H1 (cell line): Measurements from ENCODE around the gene ADGRG7. TPM values are rescaled to one million over a fixed set of nuclear protein-coding genes. Genes with fewer than 3 reads are reported as not detected.

Experiments used
- CTCF ChIA-PET: fragments of 300-600 bp; sonication (Branson Sonifier 250); formaldehyde crosslinking; loops from one replicate; lab custom pipeline; 2021; ENCODE audit not compliant: partially characterized antibody; lab: Charles Lee
- POLR2A ChIA-PET: fragments of 300-600 bp; sonication (Branson Sonifier 250); formaldehyde crosslinking; loops from one replicate; lab custom pipeline; 2021; ENCODE audit warnings: inconsistent platforms; ENCODE audit not compliant: partially characterized antibody; lab: Charles Lee
- DNase-seq, 2 experiments: peaks; one replicate each; pipeline versions ENCODE4 v3.0.0 to v3.0.0-alpha.2; 2010 to 2022; ENCODE audit warnings: low spot score in 2 of 2, low read depth in 1 of 2, mixed read lengths in 1 of 2
- FAIRE-seq: peaks from 2 replicates; lab custom pipeline; 2011; peaks lifted over from hg19 to GRCh38; lab: Jason Lieb, UNC
- H2AFZ ChIP-seq: 2 replicates; pipeline ENCODE4 v1.8.1; 2012; ENCODE audit warnings: low read length, inconsistent platforms
- H2AK5ac ChIP-seq: 2 replicates; pipeline ENCODE4 v1.6.1; 2013; ENCODE audit warnings: low read depth, low read length
- H2BK120ac ChIP-seq: replicated peaks from 2 replicates; pipeline ENCODE3; 2013; ENCODE audit warnings: low read depth, low read length, inconsistent platforms
- H2BK12ac ChIP-seq: 2 replicates; pipeline ENCODE4 v1.6.1; 2013; ENCODE audit warnings: low read depth, low read length
- H2BK15ac ChIP-seq: 2 replicates; pipeline ENCODE4 v1.6.1; 2013; ENCODE audit warnings: low read length
- H2BK20ac ChIP-seq: 2 replicates; pipeline ENCODE4 v1.6.1; 2013; ENCODE audit warnings: low read length
- H2BK5ac ChIP-seq: 2 replicates; pipeline ENCODE4 v1.6.1; 2013; ENCODE audit warnings: low read depth, low read length
- H3K14ac ChIP-seq: 2 replicates; pipeline ENCODE4 v1.6.1; 2013; ENCODE audit warnings: inconsistent platforms; ENCODE audit not compliant: insufficient read length
- H3K18ac ChIP-seq: 2 replicates; pipeline ENCODE4 v1.6.1; 2013; ENCODE audit warnings: low read length; ENCODE audit errors: extremely low read depth
- H3K23ac ChIP-seq: 2 replicates; pipeline ENCODE4 v1.6.1; 2013; ENCODE audit warnings: inconsistent platforms; ENCODE audit not compliant: insufficient read length
- H3K23me2 ChIP-seq: 2 replicates; pipeline ENCODE4 v1.6.1; 2013; ENCODE audit warnings: low read depth, low read length
- H3K27ac ChIP-seq: 2 replicates; pipeline ENCODE4 v1.6.1; 2011; ENCODE audit warnings: low read depth, low read length, inconsistent platforms
- H3K27me3 ChIP-seq, 4 experiments: replicated peaks in 1 of 4; 1 replicate in 1 of 4; 2 replicates in 3 of 4; pipeline versions ENCODE4 v1.6.1 to v1.8.1; 2011 to 2013; ENCODE audit warnings: low read length in 3 of 4, mild to moderate bottlenecking in 3 of 4, inconsistent platforms in 2 of 4, mixed read lengths in 2 of 4, moderate library complexity in 1 of 4; ENCODE audit not compliant: control insufficient read depth in 3 of 4, insufficient read depth in 3 of 4; ENCODE audit errors: extremely low read depth in 1 of 4
- H3K36me3 ChIP-seq, 4 experiments: 2 replicates each; pipeline versions ENCODE4 v1.6.1 to v1.8.1; 2011 to 2013; ENCODE audit warnings: mild to moderate bottlenecking in 4 of 4, low read length in 3 of 4, moderate library complexity in 2 of 4, control low read depth in 1 of 4, inconsistent platforms in 1 of 4; ENCODE audit not compliant: insufficient read depth in 4 of 4, control insufficient read depth in 2 of 4
- H3K4ac ChIP-seq: replicated peaks from 2 replicates; pipeline ENCODE3; 2013; ENCODE audit warnings: low read length, low read depth, mixed read lengths, inconsistent platforms; ENCODE audit not compliant: insufficient read length
- H3K4me1 ChIP-seq, 4 experiments: replicated peaks in 1 of 4; 1 replicate in 1 of 4; 2 replicates in 3 of 4; pipeline versions ENCODE4 v1.6.1 to v1.8.1; 2011 to 2013; ENCODE audit warnings: low read length in 3 of 4, inconsistent platforms in 2 of 4, mixed read lengths in 1 of 4; ENCODE audit not compliant: insufficient read depth in 4 of 4, control insufficient read depth in 3 of 4
- H3K4me2 ChIP-seq, 2 experiments: 2 replicates each; pipeline versions ENCODE4 v1.6.1 to v1.8.1; 2011 to 2013; ENCODE audit warnings: low read depth in 2 of 2, low read length in 2 of 2, control low read depth in 1 of 2, inconsistent platforms in 1 of 2, mild to moderate bottlenecking in 1 of 2; ENCODE audit not compliant: insufficient read depth in 1 of 2
- H3K4me3 ChIP-seq, 4 experiments: fragments of 200-600, 300-600 bp in 1 of 4; sonication (generic), shearing (Covaris generic), sonication (Bioruptor Twin) in 1 of 4; 2 replicates each; pipeline versions ENCODE4 v1.5.1 to v1.8.1; 2011 to 2016; ENCODE audit warnings: low read length in 4 of 4, low read depth in 3 of 4, control low read depth in 2 of 4, inconsistent platforms in 2 of 4, mild to moderate bottlenecking in 2 of 4, mixed read lengths in 1 of 4, moderate library complexity in 1 of 4; ENCODE audit not compliant: insufficient read depth in 2 of 4; ENCODE audit errors: extremely low read depth in 1 of 4
- H3K56ac ChIP-seq: replicated peaks from 2 replicates; pipeline ENCODE3; 2013; ENCODE audit warnings: low read depth, mild to moderate bottlenecking, mixed read lengths, low read length, inconsistent platforms; ENCODE audit not compliant: insufficient read length
- H3K79me1 ChIP-seq: 2 replicates; pipeline ENCODE4 v1.6.1; 2013; ENCODE audit warnings: low read depth, low read length, control low read depth
- H3K79me2 ChIP-seq, 2 experiments: 2 replicates each; pipeline versions ENCODE4 v1.6.1 to v1.8.1; 2012 to 2013; ENCODE audit warnings: low read length in 2 of 2, mild to moderate bottlenecking in 2 of 2, inconsistent platforms in 1 of 2; ENCODE audit not compliant: insufficient read depth in 2 of 2, control insufficient read depth in 1 of 2
- H3K9ac ChIP-seq, 4 experiments: replicated peaks in 1 of 4; 1 replicate in 1 of 4; 2 replicates in 3 of 4; pipeline versions ENCODE4 v1.6.1 to v1.8.1; 2011 to 2013; ENCODE audit warnings: low read depth in 3 of 4, low read length in 3 of 4, control low read depth in 2 of 4, mild to moderate bottlenecking in 2 of 4, moderate library complexity in 2 of 4, inconsistent platforms in 1 of 4; ENCODE audit errors: extremely low read depth in 1 of 4
- H3K9me3 ChIP-seq, 2 experiments: 2 replicates each; pipeline versions ENCODE4 v1.6.1 to v1.8.1; 2012 to 2013; ENCODE audit warnings: mild to moderate bottlenecking in 2 of 2, moderate library complexity in 2 of 2, control low read depth in 1 of 2, inconsistent platforms in 1 of 2, low read depth in 1 of 2, low read length in 1 of 2, mixed read lengths in 1 of 2; ENCODE audit not compliant: insufficient read depth in 2 of 2
- H4K20me1 ChIP-seq, 2 experiments: replicated peaks in 1 of 2; 2 replicates each; pipeline versions ENCODE3 to v1.8.1; 2011 to 2013; ENCODE audit warnings: inconsistent platforms in 2 of 2, low read length in 2 of 2, mild to moderate bottlenecking in 1 of 2; ENCODE audit not compliant: insufficient read depth in 2 of 2, control insufficient read depth in 1 of 2
- H4K5ac ChIP-seq: 2 replicates; pipeline ENCODE4 v1.6.1; 2013; ENCODE audit warnings: low read length, low read depth, mixed read lengths, inconsistent platforms; ENCODE audit not compliant: insufficient read length
- H4K8ac ChIP-seq: 2 replicates; pipeline ENCODE4 v1.8.0; 2013; ENCODE audit warnings: mild to moderate bottlenecking, moderate library complexity, low read length, inconsistent platforms; ENCODE audit not compliant: insufficient read depth; ENCODE audit errors: extremely low read depth
- H4K91ac ChIP-seq: replicated peaks from 2 replicates; pipeline ENCODE3; 2013; ENCODE audit warnings: low read length, mixed read lengths, inconsistent platforms; ENCODE audit not compliant: insufficient read length
- RAD21 ChIP-seq, 2 experiments: IDR thresholded peaks in 1 of 2; conservative IDR thresholded peaks in 1 of 2; 2 replicates each; pipeline ENCODE4 v1.6.1; 2011; ENCODE audit warnings: low read depth in 2 of 2, low read length in 2 of 2, improper control_type of control experiment in 1 of 2, inconsistent platforms in 1 of 2, mild to moderate bottlenecking in 1 of 2, moderate library complexity in 1 of 2
- WGBS, 2 experiments: shearing (Covaris generic) in 1 of 2; methylation state at CpG; one replicate each; pipeline versions ENCODE4 v1.1.6 to v1.1.7; 2013 to 2015; ENCODE audit warnings: low lambda C conversion rate in 2 of 2, mixed read lengths in 2 of 2, inconsistent platforms in 1 of 2, low coverage in 1 of 2, missing lambda C conversion rate in 1 of 2; ENCODE audit not compliant: insufficient replicate concordance in 2 of 2, insufficient coverage in 1 of 2, insufficient read length in 1 of 2; ENCODE audit errors: extremely low coverage in 1 of 2, missing lambda C conversion rate in 1 of 2; 5-methylcytosine and 5-hydroxymethylcytosine counted together
- polyA plus RNA-seq, 7 experiments: library from polyadenylated mRNA; depleted of rRNA in 3 of 7; stranded (reverse) in 5 of 7; unstranded in 2 of 7; fragments of >200 nt in 5 of 7; fragments of 200-250 nt in 2 of 7; gene quantifications; 1 replicate in 5 of 7; 2 replicates in 1 of 7; 4 replicates in 1 of 7; pipeline versions ENCODE4 v1.2.1 to v1.2.3, GENCODE V29; 2011 to 2013; ENCODE audit warnings: missing spikeins in 2 of 7, mixed read lengths in 2 of 7
- total RNA-seq: library from RNA; stranded (reverse); fragmentation: NEBNext Ultra II Directional; extraction: Animal tissue kit (Norgen Biotek cat#: 25700); gene quantifications from 2 replicates; pipeline ENCODE4 v1.2.1, GENCODE V29; 2021

ADGRG7 gene
- total and polyA plus RNA-seq, 2 of the 8 experiments (the other 6 are each of a cell fraction or from before 2014, with no cell fraction given), result not detected

- no peaks in the 10 kb centered on the region for H3K36me3 ChIP-seq
- POLR2A ChIA-PET, result interaction anchor here (0.7 kb wide), 1 partner anchor 311 kb away, joined by 3 read pairs; no protein-coding TSS in a partner anchor
Observed at GRCh38 chr3:100645913-100646312, 36.5 kb downstream of the ADGRG7 start.

More at GRCh38 chr3:100645913-100646312, 36.5 kb downstream of the ADGRG7 start:
- Histone ChIP-seq H3K4me1 (no peaks in the 10 kb centered on the region), H3K79me2 (no peaks in the 10 kb centered on the region), H3K4ac (no peak overlapping the region), H3K4me2 (no peak overlapping the region), H2BK12ac (no peak overlapping the region), H4K8ac (no peak overlapping the region), H3K56ac (no peak overlapping the region), H3K79me1 (no peaks in the 10 kb centered on the region), H3K4me3 (no peak overlapping the region), H2BK15ac (no peak overlapping the region), H4K5ac (no peak overlapping the region), H3K14ac (no peak overlapping the region), H4K91ac (no peak overlapping the region), H3K18ac (no peak overlapping the region), H3K27me3 (no peaks in the 10 kb centered on the region), H3K27ac (no peak overlapping the region), H3K9ac (no peak overlapping the region), H2BK20ac (no peak overlapping the region), H4K20me1 (no peaks in the 10 kb centered on the region), H3K9me3 (no peaks in the 10 kb centered on the region), H3K23ac (no peak overlapping the region), H2BK5ac (no peak overlapping the region), H2AK5ac (no peak overlapping the region), H2AFZ (no peak overlapping the region), H3K23me2 (no peaks in the 10 kb centered on the region), H2BK120ac (no peak overlapping the region)
- no peak for TF ChIP-seq RAD21 (IDR thresholded peaks at IDR 0.05 in 1 of 2, conservative IDR thresholded peaks at IDR 0.05 in 1 of 2; ENCODE audit: low read depth in 2 of 2, low read length in 2 of 2)
- WGBS, 2 experiments, result 84% methylated on average over 3 of the region's 3 CpGs; no CpG with 5 or more reads in 1 of the 2 experiments
- FAIRE-seq, result no peak
- CTCF ChIA-PET, result interaction anchor here (1.0 kb wide), 1 partner anchor 694 kb away, joined by 3 read pairs; no protein-coding TSS in a partner anchor
- DNase-seq, result no peak
